HEK293T (cell line): Measurements from ENCODE around the gene DGKQ.

Source experiments
- CTCF ChIA-PET: fragments of 350-600 bp; formaldehyde crosslinking; extraction: SDS; loops from one replicate; lab custom pipeline; 2021; ENCODE audit warnings: antibody characterized with exemption, inconsistent platforms; lab: Yijun Ruan, JAX
- POLR2A ChIA-PET: fragments of 350-600 bp; formaldehyde crosslinking; extraction: SDS; loops from one replicate; lab custom pipeline; 2020; ENCODE audit warnings: antibody characterized with exemption, inconsistent platforms; lab: Yijun Ruan, JAX
- DNase-seq: peaks from one replicate; pipeline ENCODE4 v3.0.0; 2012; ENCODE audit warnings: mixed read lengths; ENCODE audit errors: extremely low spot score
- ARNT ChIP-seq: fragments of 450-650 bp; IDR thresholded peaks from 2 replicates; pipeline ENCODE4 v1.6.1; 2017; ENCODE audit warnings: mild to moderate bottlenecking
- BHLHE40 ChIP-seq: fragments of 450-650 bp; IDR thresholded peaks from 2 replicates; pipeline ENCODE4 v1.6.1; 2016; ENCODE audit warnings: mild to moderate bottlenecking, moderate library complexity, borderline replicate concordance
- CTBP1 ChIP-seq: fragments of 450-650 bp; IDR thresholded peaks from 2 replicates; pipeline ENCODE4 v1.6.1; 2016; ENCODE audit warnings: borderline replicate concordance
- ELF4 ChIP-seq: fragments of 450-650 bp; IDR thresholded peaks from 2 replicates; pipeline ENCODE4 v1.6.1; 2017; ENCODE audit warnings: antibody characterized with exemption
- FOXA1 ChIP-seq: fragments of 450-650 bp; IDR thresholded peaks from 2 replicates; pipeline ENCODE4 v1.6.1; 2016; ENCODE audit warnings: mild to moderate bottlenecking
- FOXK2 ChIP-seq: fragments of 450-650 bp; IDR thresholded peaks from 2 replicates; pipeline ENCODE4 v1.6.1; 2016; ENCODE audit warnings: mild to moderate bottlenecking
- FOXM1 ChIP-seq: fragments of 450-650 bp; IDR thresholded peaks from 2 replicates; pipeline ENCODE4 v1.6.1; 2017; ENCODE audit warnings: mild to moderate bottlenecking, borderline replicate concordance
- HDGF ChIP-seq: fragments of 450-650 bp; IDR thresholded peaks from 2 replicates; pipeline ENCODE4 v1.6.1; 2017; ENCODE audit warnings: antibody characterized with exemption, borderline replicate concordance
- L3MBTL2 ChIP-seq: fragments of 450-650 bp; conservative IDR thresholded peaks from 2 replicates; pipeline ENCODE4 v1.6.1; 2016; ENCODE audit warnings: mild to moderate bottlenecking
- LEF1 ChIP-seq: fragments of 450-650 bp; IDR thresholded peaks from 2 replicates; pipeline ENCODE4 v1.6.1; 2017; ENCODE audit warnings: mild to moderate bottlenecking, borderline replicate concordance
- NFRKB ChIP-seq: fragments of 450-650 bp; IDR thresholded peaks from 2 replicates; pipeline ENCODE4 v1.6.1; 2016; ENCODE audit warnings: mild to moderate bottlenecking, moderate library complexity
- PKNOX1 ChIP-seq: fragments of 450-650 bp; IDR thresholded peaks from 2 replicates; pipeline ENCODE4 v1.6.1; 2016
- SP1 ChIP-seq: fragments of 450-650 bp; IDR thresholded peaks from 2 replicates; pipeline ENCODE4 v1.6.1; 2017
- SUZ12 ChIP-seq: fragments of 450-650 bp; IDR thresholded peaks from 2 replicates; pipeline ENCODE4 v1.6.1; 2016; ENCODE audit warnings: mild to moderate bottlenecking
- TARDBP ChIP-seq: fragments of 450-650 bp; IDR thresholded peaks from 2 replicates; pipeline ENCODE4 v1.6.1; 2016
- ZNF384 ChIP-seq: fragments of 450-650 bp; IDR thresholded peaks from 2 replicates; pipeline ENCODE4 v1.6.1; 2016

DGKQ gene

GRCh38 chr4:996030-996996, 22.9 kb upstream of the DGKQ start:
- DNase-seq = no peak
- POLR2A ChIA-PET = no interaction called here
- CTCF ChIA-PET = no interaction called here
- TF ChIP-seq ARNT = no peak
- no peak for TF ChIP-seq ELF4
- no peak for TF ChIP-seq NFRKB
- TF ChIP-seq FOXK2 = no peak
- TF ChIP-seq LEF1 = no peak
- TF ChIP-seq TARDBP = no peak
- TF ChIP-seq ZNF384 = no peak
- no peak for TF ChIP-seq FOXA1
- TF ChIP-seq SUZ12 = no peak
- no peak for TF ChIP-seq PKNOX1
- no peak for TF ChIP-seq L3MBTL2
- TF ChIP-seq SP1 = no peak
- no peak for TF ChIP-seq HDGF
- TF ChIP-seq FOXM1 = no peak
- no peak for TF ChIP-seq CTBP1
- no peak for TF ChIP-seq BHLHE40

GRCh38 chr4:995311-996026, 22.1 kb upstream of the DGKQ start:
- CTCF ChIA-PET = no interaction called here
- no peak for DNase-seq
- POLR2A ChIA-PET = no interaction called here
- TF ChIP-seq PKNOX1 (no peak), LEF1 (no peak), FOXK2 (no peak)

- ChIA-PET POLR2A (no interaction called here), CTCF (no interaction called here)
- no peak for TF ChIP-seq NFRKB
- no peak for TF ChIP-seq LEF1
- TF ChIP-seq SP1 = no peak
- no peak for TF ChIP-seq BHLHE40
- no peak for TF ChIP-seq ZNF384
- no peak for TF ChIP-seq CTBP1
- TF ChIP-seq TARDBP = no peak
- TF ChIP-seq FOXA1 = no peak
- TF ChIP-seq FOXM1 = no peak
- no peak for TF ChIP-seq SUZ12
- TF ChIP-seq ARNT = no peak
- no peak for DNase-seq
Observed at GRCh38 chr4:993111-994029, 20.0 kb upstream of the DGKQ start, which contains the start of gene SLC26A1. Gene SLC26A1 (minus strand): TSS chr4:993404. CDS start chr4:991703, 1,701 bp downstream.

GRCh38 chr4:992297-993110, 19.1 kb upstream of the DGKQ start:
- no peak for DNase-seq
- ChIA-PET CTCF (no interaction called here), POLR2A (no interaction called here)
- TF ChIP-seq CTBP1 = no peak

- CTCF ChIA-PET = no interaction called here
Observed at GRCh38 chr4:991451-992296, 18.3 kb upstream of the DGKQ start.

More at GRCh38 chr4:991451-992296, 18.3 kb upstream of the DGKQ start:
- no peak for TF ChIP-seq FOXM1
- TF ChIP-seq ELF4 = no peak
- TF ChIP-seq ARNT = no peak
- TF ChIP-seq SP1 = no peak
- no peak for TF ChIP-seq ZNF384
- no peak for TF ChIP-seq NFRKB
- no peak for TF ChIP-seq TARDBP
- no peak for DNase-seq
- POLR2A ChIA-PET = no interaction called here
